IMR-90 (cell line): Measurements from ENCODE around the gene CXCL11. TPM values are rescaled to one million over a fixed set of nuclear protein-coding genes. Genes with fewer than 3 reads are reported as not detected.

ENCODE experiments used
- ATAC-seq: fragments of 200-7000 bp; cut with Tn5 transposase; 2 replicates; pipeline ENCODE4 v1.9.1; 2020; ENCODE audit warnings: low read depth, mild to moderate bottlenecking, moderate library complexity
- BruUV-seq: library from RNA; stranded (reverse); fragments of 400-500 nt; replicated peaks from 2 replicates; lab custom pipeline; 2021; lab: Mats Ljungman, UMichigan
- CTCF ChIA-PET: fragments of 300-600 bp; formaldehyde crosslinking; extraction: SDS; loops from one replicate; lab custom pipeline; 2021; ENCODE audit warnings: antibody characterized with exemption; lab: Yijun Ruan, JAX
- POLR2A ChIA-PET: fragments of 300-600 bp; sonication (Branson Sonifier 250); formaldehyde crosslinking; loops from one replicate; lab custom pipeline; 2022; ENCODE audit warnings: antibody characterized with exemption; ENCODE audit not compliant: unreplicated experiment; lab: Charles Lee
- DNase-seq: peaks from one replicate; pipeline ENCODE4 v3.0.0; 2013
- H2AFZ ChIP-seq: replicated peaks from 2 replicates; pipeline ENCODE3; 2013; ENCODE audit warnings: low read length, mild to moderate bottlenecking; ENCODE audit not compliant: poor library complexity
- H2AK5ac ChIP-seq: 2 replicates; pipeline ENCODE4 v1.6.1; 2013; ENCODE audit warnings: low read depth, low read length, inconsistent platforms
- H2AK9ac ChIP-seq: replicated peaks from 2 replicates; pipeline ENCODE3; 2013; ENCODE audit warnings: mild to moderate bottlenecking, low read depth, low read length, moderate library complexity; ENCODE audit not compliant: poor library complexity
- H2BK120ac ChIP-seq: 2 replicates; pipeline ENCODE4 v1.6.1; 2013; ENCODE audit warnings: low read depth, low read length, inconsistent platforms
- H2BK15ac ChIP-seq: 3 replicates; pipeline ENCODE4 v1.6.1; 2013; ENCODE audit warnings: low read depth, low read length, inconsistent platforms
- H2BK20ac ChIP-seq: 2 replicates; pipeline ENCODE4 v1.6.1; 2013; ENCODE audit warnings: low read depth, mild to moderate bottlenecking, inconsistent platforms, low read length, moderate library complexity
- H2BK5ac ChIP-seq: 2 replicates; pipeline ENCODE4 v1.6.1; 2013; ENCODE audit warnings: mild to moderate bottlenecking, low read depth, low read length, inconsistent platforms; ENCODE audit not compliant: poor library complexity, severe bottlenecking
- H3K14ac ChIP-seq: replicated peaks from 2 replicates; pipeline ENCODE4 v1.6.1; 2013; ENCODE audit warnings: low read depth, low read length, inconsistent platforms
- H3K18ac ChIP-seq: 2 replicates; pipeline ENCODE4 v1.6.1; 2013; ENCODE audit warnings: low read depth, low read length, control low read depth
- H3K23ac ChIP-seq: 2 replicates; pipeline ENCODE4 v1.6.1; 2013; ENCODE audit warnings: low read depth, low read length, inconsistent platforms
- H3K27ac ChIP-seq: 2 replicates; pipeline ENCODE4 v1.5.1; 2013; ENCODE audit warnings: mild to moderate bottlenecking, control low read depth, low read length; ENCODE audit not compliant: insufficient read depth
- H3K27me3 ChIP-seq: 2 replicates; pipeline ENCODE4 v1.6.1; 2013; ENCODE audit warnings: low read length; ENCODE audit not compliant: control insufficient read depth, insufficient read depth
- H3K36me3 ChIP-seq: 2 replicates; pipeline ENCODE4 v1.6.1; 2013; ENCODE audit warnings: low read length, mixed read lengths; ENCODE audit not compliant: control insufficient read depth, insufficient read depth
- H3K4ac ChIP-seq: 2 replicates; pipeline ENCODE4 v1.6.1; 2013; ENCODE audit warnings: low read depth, low read length, inconsistent platforms
- H3K4me1 ChIP-seq: 2 replicates; pipeline ENCODE4 v1.6.1; 2013; ENCODE audit warnings: low read length, mixed read lengths; ENCODE audit not compliant: control insufficient read depth, insufficient read depth
- H3K4me2 ChIP-seq: 2 replicates; pipeline ENCODE4 v1.6.1; 2013; ENCODE audit warnings: low read depth, mild to moderate bottlenecking, control low read depth, low read length, moderate library complexity
- H3K4me3 ChIP-seq: 2 replicates; pipeline ENCODE4 v1.5.1; 2013; ENCODE audit warnings: low read depth, mild to moderate bottlenecking, control low read depth, low read length, moderate library complexity; ENCODE audit not compliant: insufficient read depth
- H3K56ac ChIP-seq: 2 replicates; pipeline ENCODE4 v1.6.1; 2013; ENCODE audit warnings: low read length, inconsistent platforms; ENCODE audit not compliant: insufficient read depth; ENCODE audit errors: extremely low read depth
- H3K79me1 ChIP-seq, 2 experiments: 2 replicates each; pipeline ENCODE4 v1.6.1; 2013; ENCODE audit warnings: low read length in 2 of 2, inconsistent platforms in 1 of 2, low read depth in 1 of 2
- H3K9ac ChIP-seq: 2 replicates; pipeline ENCODE4 v1.6.1; 2013; ENCODE audit warnings: low read depth, low read length, control low read depth
- H3K9me1 ChIP-seq: 2 replicates; pipeline ENCODE4 v1.6.1; 2013; ENCODE audit warnings: low read length, inconsistent platforms; ENCODE audit not compliant: insufficient read depth
- H3K9me3 ChIP-seq: 2 replicates; pipeline ENCODE4 v1.6.1; 2013; ENCODE audit warnings: low read length; ENCODE audit not compliant: control insufficient read depth, insufficient read depth
- H4K20me1 ChIP-seq: 2 replicates; pipeline ENCODE4 v1.6.1; 2013; ENCODE audit warnings: low read length, inconsistent platforms; ENCODE audit not compliant: insufficient read depth
- H4K5ac ChIP-seq: 2 replicates; pipeline ENCODE4 v1.6.1; 2013; ENCODE audit warnings: mild to moderate bottlenecking, low read depth, low read length, control low read depth
- H4K8ac ChIP-seq, 2 experiments: 2 replicates each; pipeline ENCODE4 v1.6.1; 2013; ENCODE audit warnings: low read depth in 2 of 2, low read length in 2 of 2, control low read depth in 1 of 2, inconsistent platforms in 1 of 2
- H4K91ac ChIP-seq: 2 replicates; pipeline ENCODE4 v1.6.1; 2013; ENCODE audit warnings: low read depth, low read length, inconsistent platforms; ENCODE audit not compliant: insufficient read depth
- BHLHE40 ChIP-seq: fragments of 150-350 bp; IDR thresholded peaks from 2 replicates; pipeline ENCODE4 v1.6.1; 2016; ENCODE audit warnings: mild to moderate bottlenecking, low read depth, low read length
- CEBPB ChIP-seq: IDR thresholded peaks from 2 replicates; pipeline ENCODE4 v1.6.1; 2012; ENCODE audit warnings: low read depth, low read length, improper control_type of control experiment
- CHD1 ChIP-seq: IDR thresholded peaks from 2 replicates; pipeline ENCODE4 v1.6.1; 2012; ENCODE audit warnings: low read depth, low read length, improper control_type of control experiment
- FOS ChIP-seq: fragments of 150-350 bp; IDR thresholded peaks from 2 replicates; pipeline ENCODE4 v1.6.1; 2016; ENCODE audit warnings: low read depth, low read length
- MAFK ChIP-seq: IDR thresholded peaks from 2 replicates; pipeline ENCODE4 v1.6.1; 2012; ENCODE audit warnings: low read depth, low read length, improper control_type of control experiment
- MAZ ChIP-seq: IDR thresholded peaks from 2 replicates; pipeline ENCODE4 v1.6.1; 2012; ENCODE audit warnings: low read depth, mild to moderate bottlenecking, low read length, improper control_type of control experiment, moderate library complexity, borderline replicate concordance
- MXI1 ChIP-seq: IDR thresholded peaks from 2 replicates; pipeline ENCODE4 v1.6.1; 2012; ENCODE audit warnings: low read depth, mild to moderate bottlenecking, low read length, moderate library complexity, borderline replicate concordance
- NFE2L2 ChIP-seq: fragments of 150-350 bp; IDR thresholded peaks from 2 replicates; pipeline ENCODE4 v1.6.1; 2016; ENCODE audit warnings: low read depth, mild to moderate bottlenecking, low read length
- POLR2A ChIP-seq: IDR thresholded peaks from 2 replicates; pipeline ENCODE4 v1.6.1; 2012; ENCODE audit warnings: mild to moderate bottlenecking, low read depth, low read length
- RAD21 ChIP-seq: IDR thresholded peaks from 2 replicates; pipeline ENCODE4 v1.6.1; 2012; ENCODE audit warnings: low read length, improper control_type of control experiment
- RCOR1 ChIP-seq: IDR thresholded peaks from 2 replicates; pipeline ENCODE4 v1.6.1; 2012; ENCODE audit warnings: mild to moderate bottlenecking, low read length, improper control_type of control experiment; ENCODE audit not compliant: insufficient replicate concordance
- RFX5 ChIP-seq: IDR thresholded peaks from 2 replicates; pipeline ENCODE4 v1.8.0; 2012; ENCODE audit warnings: low read depth, mild to moderate bottlenecking, low read length, moderate library complexity
- SMC3 ChIP-seq: fragments of 150-350 bp; IDR thresholded peaks from 2 replicates; pipeline ENCODE4 v1.6.1; 2016; ENCODE audit warnings: low read depth, mild to moderate bottlenecking, antibody characterized with exemption, low read length, moderate library complexity
- WGBS, 2 experiments: methylation state at CpG; one replicate each; pipeline versions ENCODE4 v1.1.5 to v1.1.7; 2013; ENCODE audit warnings: missing lambda C conversion rate in 2 of 2; ENCODE audit not compliant: insufficient read length in 1 of 2; ENCODE audit errors: extremely low coverage in 2 of 2; 5-methylcytosine and 5-hydroxymethylcytosine counted together
- dilution Hi-C: fragments of 300-500 bp; cut with HindIII; formaldehyde crosslinking; loops from one replicate; pipeline ENCODE4 v1.14.3; 2018; ENCODE audit warnings: low sequenced_read_pairs; ENCODE audit not compliant: unreplicated experiment
- in situ Hi-C: fragments of 300-500 bp; cut with MboI; formaldehyde crosslinking; loops from 3 replicates; pipeline ENCODE4 v1.14.3; 2019; ENCODE audit warnings: low sequenced_read_pairs, inconsistent platforms, mixed read lengths
- intact Hi-C: fragments of 100-400 bp; cut with micrococcal nuclease; formaldehyde crosslinking; loops from 2 replicates; pipeline ENCODE4 v1.10.0; 2022
- polyA plus RNA-seq, 3 experiments: library from polyadenylated mRNA; depleted of rRNA; stranded (reverse); fragments of >200 nt; gene quantifications; 2 replicates each; pipeline ENCODE4 v1.2.3, GENCODE V29; 2012; ENCODE audit warnings: low replicate concordance in 1 of 3
- total RNA-seq: library from RNA; depleted of rRNA; stranded (reverse); fragments of >200 nt; gene quantifications from 2 replicates; pipeline ENCODE4 v1.2.3, GENCODE V29; 2012
- TF ChIP-seq, protein P1 (sequence below): fragments of 150-350 bp; IDR thresholded peaks from 2 replicates; pipeline ENCODE4 v1.6.1; 2017; ENCODE audit warnings: mild to moderate bottlenecking, antibody characterized with exemption, low read length, low read depth
- TF ChIP-seq, protein P2 (sequence below): fragments of 150-350 bp; IDR thresholded peaks from 2 replicates; pipeline ENCODE4 v1.6.1; 2016; ENCODE audit warnings: low read depth, mild to moderate bottlenecking, low read length, moderate library complexity, borderline replicate concordance
- TF ChIP-seq, protein P3 (sequence below): conservative IDR thresholded peaks from 2 replicates; pipeline ENCODE4 v1.5.1; 2012; ENCODE audit warnings: mild to moderate bottlenecking, low read depth, low read length, improper control_type of control experiment

The CXCL11 gene
- total and polyA plus RNA-seq, 2 of the 4 experiments (the other 2 are of a cell fraction) = under 0.01 TPM; not detected in 1

DNA sequence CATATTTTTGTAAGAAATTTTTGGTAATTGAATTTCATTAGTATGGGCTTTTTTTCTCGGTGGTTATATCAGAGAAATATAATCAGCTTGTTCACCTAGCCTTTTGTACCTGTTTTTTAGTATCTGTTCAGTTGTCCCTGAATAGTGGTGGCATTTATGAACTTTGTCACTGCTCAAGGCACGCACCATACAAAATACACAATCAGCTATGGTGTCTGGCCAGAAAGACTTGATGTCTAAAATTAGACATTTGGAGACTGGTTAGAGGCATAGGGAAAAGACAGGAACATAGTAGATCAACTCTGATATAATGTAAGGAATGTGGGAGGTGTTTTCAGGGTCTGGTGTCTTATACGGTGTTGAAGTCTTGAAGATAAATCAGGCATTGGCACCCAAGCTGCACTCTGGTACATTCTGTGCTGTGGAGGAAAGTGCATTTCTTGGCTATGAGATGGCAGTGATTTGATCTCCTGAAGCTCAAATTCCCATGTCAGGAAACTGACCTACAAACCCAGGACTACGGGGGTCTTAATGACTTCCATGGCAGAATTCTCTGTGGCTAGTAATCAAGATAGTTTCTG lies 42.3 kb upstream of the CXCL11 start:
- Histone ChIP-seq H3K9me3 (no peaks in the 10 kb centered on the region), H3K9me1 (no peaks in the 10 kb centered on the region), H3K27me3 (peaks cover 20% of the 10 kb centered on the region), H2BK5ac (no peak overlapping the region), H3K4me1 (no peaks in the 10 kb centered on the region), H3K23ac (no peak overlapping the region), H3K56ac (no peak overlapping the region), H2BK120ac (no peak overlapping the region), H3K14ac (no peak overlapping the region), H2BK15ac (no peak overlapping the region), H4K91ac (no peak overlapping the region), H3K18ac (no peak overlapping the region), H2AK9ac (no peak overlapping the region), H3K4me3 (no peak overlapping the region), H4K20me1 (no peaks in the 10 kb centered on the region), H2AK5ac (no peak overlapping the region), H3K4ac (no peak overlapping the region), H3K79me1 (no peaks in the 10 kb centered on the region), H4K5ac (no peak overlapping the region), H3K4me2 (no peak overlapping the region), H3K9ac (no peak overlapping the region), H2BK20ac (no peak overlapping the region), H4K8ac (no peak overlapping the region), H2AFZ (no peak overlapping the region), H3K27ac (no peak overlapping the region), H3K36me3 (no peaks in the 10 kb centered on the region)
- WGBS, 2 experiments = no CpG with 5 or more reads among the region's 4 CpGs
- ChIA-PET POLR2A (no interaction called here), CTCF (interaction anchor here (0.7 kb wide), 1 partner anchor 9 kb away, joined by 3 read pairs; no protein-coding TSS in a partner anchor)
- ATAC-seq (no peak), DNase-seq (no peak)
- TF ChIP-seq POLR2A = no peak
- TF ChIP-seq BHLHE40 = no peak
- no peak for TF ChIP-seq FOS
- TF ChIP-seq RFX5 = no peak
- no peak for TF ChIP-seq CEBPB
- TF ChIP-seq, protein P1, sequence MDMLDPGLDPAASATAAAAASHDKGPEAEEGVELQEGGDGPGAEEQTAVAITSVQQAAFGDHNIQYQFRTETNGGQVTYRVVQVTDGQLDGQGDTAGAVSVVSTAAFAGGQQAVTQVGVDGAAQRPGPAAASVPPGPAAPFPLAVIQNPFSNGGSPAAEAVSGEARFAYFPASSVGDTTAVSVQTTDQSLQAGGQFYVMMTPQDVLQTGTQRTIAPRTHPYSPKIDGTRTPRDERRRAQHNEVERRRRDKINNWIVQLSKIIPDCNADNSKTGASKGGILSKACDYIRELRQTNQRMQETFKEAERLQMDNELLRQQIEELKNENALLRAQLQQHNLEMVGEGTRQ = no peak
- TF ChIP-seq MAZ = no peak
- no peak for TF ChIP-seq RCOR1
- no peak for TF ChIP-seq RAD21
- TF ChIP-seq, protein P2, sequence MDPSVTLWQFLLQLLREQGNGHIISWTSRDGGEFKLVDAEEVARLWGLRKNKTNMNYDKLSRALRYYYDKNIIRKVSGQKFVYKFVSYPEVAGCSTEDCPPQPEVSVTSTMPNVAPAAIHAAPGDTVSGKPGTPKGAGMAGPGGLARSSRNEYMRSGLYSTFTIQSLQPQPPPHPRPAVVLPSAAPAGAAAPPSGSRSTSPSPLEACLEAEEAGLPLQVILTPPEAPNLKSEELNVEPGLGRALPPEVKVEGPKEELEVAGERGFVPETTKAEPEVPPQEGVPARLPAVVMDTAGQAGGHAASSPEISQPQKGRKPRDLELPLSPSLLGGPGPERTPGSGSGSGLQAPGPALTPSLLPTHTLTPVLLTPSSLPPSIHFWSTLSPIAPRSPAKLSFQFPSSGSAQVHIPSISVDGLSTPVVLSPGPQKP = no peak
- TF ChIP-seq MXI1 = no peak
- no peak for TF ChIP-seq CHD1
- no peak for TF ChIP-seq MAFK
- TF ChIP-seq, protein P3, sequence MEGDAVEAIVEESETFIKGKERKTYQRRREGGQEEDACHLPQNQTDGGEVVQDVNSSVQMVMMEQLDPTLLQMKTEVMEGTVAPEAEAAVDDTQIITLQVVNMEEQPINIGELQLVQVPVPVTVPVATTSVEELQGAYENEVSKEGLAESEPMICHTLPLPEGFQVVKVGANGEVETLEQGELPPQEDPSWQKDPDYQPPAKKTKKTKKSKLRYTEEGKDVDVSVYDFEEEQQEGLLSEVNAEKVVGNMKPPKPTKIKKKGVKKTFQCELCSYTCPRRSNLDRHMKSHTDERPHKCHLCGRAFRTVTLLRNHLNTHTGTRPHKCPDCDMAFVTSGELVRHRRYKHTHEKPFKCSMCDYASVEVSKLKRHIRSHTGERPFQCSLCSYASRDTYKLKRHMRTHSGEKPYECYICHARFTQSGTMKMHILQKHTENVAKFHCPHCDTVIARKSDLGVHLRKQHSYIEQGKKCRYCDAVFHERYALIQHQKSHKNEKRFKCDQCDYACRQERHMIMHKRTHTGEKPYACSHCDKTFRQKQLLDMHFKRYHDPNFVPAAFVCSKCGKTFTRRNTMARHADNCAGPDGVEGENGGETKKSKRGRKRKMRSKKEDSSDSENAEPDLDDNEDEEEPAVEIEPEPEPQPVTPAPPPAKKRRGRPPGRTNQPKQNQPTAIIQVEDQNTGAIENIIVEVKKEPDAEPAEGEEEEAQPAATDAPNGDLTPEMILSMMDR = no peak
- no peak for TF ChIP-seq SMC3
- no peak for TF ChIP-seq NFE2L2
- intact Hi-C loops = no loop called here
- dilution Hi-C loops = no loop called here
- in situ Hi-C loops = loop anchor here (10.0 kb wide), 1 partner anchor 183 kb away; no protein-coding TSS in a partner anchor
- BruUV-seq = no TSS peak
